ENCODE data around the gene NSUN7. TPM values are rescaled to one million over a fixed set of nuclear protein-coding genes. Genes with fewer than 3 reads are reported as not detected.

The NSUN7 gene
- total RNA-seq, 1 donor from 2014 or later: 9.9 TPM

- Histone ChIP-seq H3K27me3 (ENCODE audit: control insufficient read depth, insufficient read depth, low read length) (no peaks in the 10 kb centered on the region), H3K36me3 (ENCODE audit: control insufficient read depth, insufficient read depth, low read length) (no peaks in the 10 kb centered on the region), H3K4me3 (ENCODE audit: low read depth, low read length) (no peak overlapping the region)
- no peak for TF ChIP-seq CTCF (IDR thresholded peaks at IDR 0.05; ENCODE audit: insufficient read depth, low read length, poor library complexity, severe bottlenecking)
- no peak for DNase-seq (ENCODE audit: low read depth)
Measured at GRCh38 chr4:40722576-40723161, 27.1 kb upstream of the NSUN7 start.

- no peak for TF ChIP-seq CTCF (IDR thresholded peaks at IDR 0.05; ENCODE audit: insufficient read depth, low read length, poor library complexity, severe bottlenecking)
- Histone ChIP-seq H3K27me3 (ENCODE audit: control insufficient read depth, insufficient read depth, low read length) (no peaks in the 10 kb centered on the region), H3K36me3 (ENCODE audit: control insufficient read depth, insufficient read depth, low read length) (no peaks in the 10 kb centered on the region), H3K4me3 (ENCODE audit: low read depth, low read length) (no peak overlapping the region)
- DNase-seq (ENCODE audit: low read depth): no peak
Measured at GRCh38 chr4:40723728-40724127, 26.0 kb upstream of the NSUN7 start.

- TF ChIP-seq CTCF (IDR thresholded peaks at IDR 0.05; ENCODE audit: insufficient read depth, low read length, poor library complexity, severe bottlenecking): no peak
- no peaks in the 10 kb centered on the region for H3K27me3 ChIP-seq (ENCODE audit: control insufficient read depth, insufficient read depth, low read length)
- H3K36me3 ChIP-seq (ENCODE audit: control insufficient read depth, insufficient read depth, low read length): no peaks in the 10 kb centered on the region
- no peak overlapping the region for H3K4me3 ChIP-seq (ENCODE audit: low read depth, low read length)
- no peak for DNase-seq (ENCODE audit: low read depth)
Measured at GRCh38 chr4:40728333-40728732, 21.4 kb upstream of the NSUN7 start.

- Histone ChIP-seq H3K36me3 (ENCODE audit: control insufficient read depth, insufficient read depth, low read length) (no peaks in the 10 kb centered on the region), H3K27me3 (ENCODE audit: control insufficient read depth, insufficient read depth, low read length) (no peaks in the 10 kb centered on the region), H3K4me3 (ENCODE audit: low read depth, low read length) (no peak overlapping the region)
- no peak for DNase-seq (ENCODE audit: low read depth)
- TF ChIP-seq CTCF (IDR thresholded peaks at IDR 0.05; ENCODE audit: insufficient read depth, low read length, poor library complexity, severe bottlenecking): no peak
Measured at GRCh38 chr4:40729555-40729954, 20.2 kb upstream of the NSUN7 start.

- Histone ChIP-seq H3K36me3 (ENCODE audit: control insufficient read depth, insufficient read depth, low read length) (no peaks in the 10 kb centered on the region), H3K27me3 (ENCODE audit: control insufficient read depth, insufficient read depth, low read length) (no peaks in the 10 kb centered on the region), H3K4me3 (ENCODE audit: low read depth, low read length) (no peak overlapping the region)
- no peak for TF ChIP-seq CTCF (IDR thresholded peaks at IDR 0.05; ENCODE audit: insufficient read depth, low read length, poor library complexity, severe bottlenecking)
- no peak for DNase-seq (ENCODE audit: low read depth)
Measured at GRCh38 chr4:40730091-40730679, 19.6 kb upstream of the NSUN7 start.

- no peaks in the 10 kb centered on the region for H3K36me3 ChIP-seq (ENCODE audit: control insufficient read depth, insufficient read depth, low read length)
- no peak overlapping the region for H3K4me3 ChIP-seq (ENCODE audit: low read depth, low read length)
- no peak for DNase-seq (ENCODE audit: low read depth)
- H3K27me3 ChIP-seq (ENCODE audit: control insufficient read depth, insufficient read depth, low read length): no peaks in the 10 kb centered on the region
- TF ChIP-seq CTCF (IDR thresholded peaks at IDR 0.05; ENCODE audit: insufficient read depth, low read length, poor library complexity, severe bottlenecking): no peak
Measured at GRCh38 chr4:40731361-40731760, 18.4 kb upstream of the NSUN7 start.
